Left forelimb (tissue), 1 donor: ENCODE results near the gene ATP2B2.

Source experiments
- DNase-seq: peaks from one replicate; pipeline ENCODE4 v3.0.0-alpha.2; 2018; ENCODE audit warnings: low spot score

Gene ATP2B2

GRCh38 chr3:10363935-10364334, 141.5 kb downstream of the ATP2B2 start:
- no peak for DNase-seq

GRCh38 chr3:10361375-10361774, 144.0 kb downstream of the ATP2B2 start:
- no peak for DNase-seq

GRCh38 chr3:10360478-10360877, 144.9 kb downstream of the ATP2B2 start:
- no peak for DNase-seq

- DNase-seq: no peak
Measured at GRCh38 chr3:10359761-10360161, 145.6 kb downstream of the ATP2B2 start.

- DNase-seq: no peak
Measured at GRCh38 chr3:10358309-10358980, 146.9 kb downstream of the ATP2B2 start.

GRCh38 chr3:10357592-10358308, 147.6 kb downstream of the ATP2B2 start:
- DNase-seq: no peak

GRCh38 chr3:10357095-10357494, 148.3 kb downstream of the ATP2B2 start:
- DNase-seq: no peak

- DNase-seq: no peak
Measured at GRCh38 chr3:10356461-10356981, 148.9 kb downstream of the ATP2B2 start.

- no peak for DNase-seq
Measured at GRCh38 chr3:10354361-10355015, 150.9 kb downstream of the ATP2B2 start.

GRCh38 chr3:10353661-10354360, 151.6 kb downstream of the ATP2B2 start:
- DNase-seq: no peak

- DNase-seq: no peak
Measured at GRCh38 chr3:10353160-10353559, 152.2 kb downstream of the ATP2B2 start.

- no peak for DNase-seq
Measured at GRCh38 chr3:10352146-10352911, 153.1 kb downstream of the ATP2B2 start.

GRCh38 chr3:10351013-10351735, 154.2 kb downstream of the ATP2B2 start:
- no peak for DNase-seq

- no peak for DNase-seq
Measured at GRCh38 chr3:10350324-10350985, 154.9 kb downstream of the ATP2B2 start.

- no peak for DNase-seq
Measured at GRCh38 chr3:10349801-10350200, 155.6 kb downstream of the ATP2B2 start.

- DNase-seq: no peak
Measured at GRCh38 chr3:10348404-10348721, 157.0 kb downstream of the ATP2B2 start.

- DNase-seq: no peak
Measured at GRCh38 chr3:10347648-10348403, 157.6 kb downstream of the ATP2B2 start.

GRCh38 chr3:10345911-10346310, 159.5 kb downstream of the ATP2B2 start:
- no peak for DNase-seq

GRCh38 chr3:10344944-10345575, 160.3 kb downstream of the ATP2B2 start:
- DNase-seq: no peak
